Testis (tissue), 3 donors: ENCODE results near the gene TMEM144. TPM values are rescaled to one million over a fixed set of nuclear protein-coding genes. Genes with fewer than 3 reads are reported as not detected.

Source experiments
- DNase-seq: peaks from one replicate; pipeline ENCODE4 v3.0.0-alpha.2; 2019
- H3K27ac ChIP-seq, 2 donors: fragments of 200-600 bp; sonication (generic); one replicate each; pipeline ENCODE4 v1.5.1; 2019
- H3K27me3 ChIP-seq: fragments of 200-600 bp; sonication (generic); one replicate; pipeline ENCODE4 v1.5.1; 2019
- H3K36me3 ChIP-seq: fragments of 200-600 bp; sonication (generic); one replicate; pipeline ENCODE4 v1.5.1; 2017; ENCODE audit warnings: low read depth; ENCODE audit errors: missing control alignments
- H3K4me1 ChIP-seq: fragments of 200-600 bp; sonication (generic); one replicate; pipeline ENCODE4 v1.5.1; 2019
- H3K4me3 ChIP-seq, 2 donors: fragments of 200-600 bp; sonication (generic); one replicate each; pipeline ENCODE4 v1.5.1; 2017 to 2019
- H3K9me3 ChIP-seq: fragments of 200-600 bp; sonication (generic); one replicate; pipeline ENCODE4 v1.5.1; 2017
- CTCF ChIP-seq, 3 experiments: fragments of 450-650 bp in 2 of 3; fragments of 200-600 bp in 1 of 3; sonication (generic) in 1 of 3; IDR thresholded peaks; one replicate each; pipeline ENCODE4 v1.5.1; 2016 to 2019; ENCODE audit warnings: antibody characterized with exemption in 3 of 3, mild to moderate bottlenecking in 2 of 3, moderate library complexity in 1 of 3
- POLR2A ChIP-seq: fragments of 450-650 bp; IDR thresholded peaks from one replicate; pipeline ENCODE4 v1.6.1; 2017; ENCODE audit warnings: antibody characterized with exemption, mild to moderate bottlenecking, moderate library complexity
- WGBS, 2 donors: methylation state at CpG; one replicate each; pipeline ENCODE4 v1.1.5; 2018; 5-methylcytosine and 5-hydroxymethylcytosine counted together
- intact Hi-C: fragments of 100-400 bp; cut with DNase I; formaldehyde crosslinking; loops from one replicate; pipeline ENCODE4 v1.15.1; 2023; ENCODE audit warnings: low total_unique reads
- polyA plus RNA-seq: library from polyadenylated mRNA; stranded (reverse); fragments of 350-450 nt; fragmentation: Illumina TruSeq; extraction: RNeasy Lipid Tissue Mini Kit (QIAGEN cat#74804); gene quantifications from one replicate; pipeline ENCODE4 v1.2.3, GENCODE V29; 2014; ENCODE audit warnings: low read depth, low replicate concordance; ENCODE audit not compliant: insufficient read depth
- total RNA-seq, 2 donors: library from RNA; depleted of rRNA; stranded (reverse); fragments of >200 nt; gene quantifications; one replicate each; pipeline ENCODE4 v1.2.3, GENCODE V29; 2016

Gene TMEM144
- total and polyA plus RNA-seq, 3 donors from 2014 or later: 24.2 to 45.4 (median 44.6) TPM

- H3K4me1 ChIP-seq: no peaks in the 10 kb centered on the region
- no peaks in the 10 kb centered on the region for H3K9me3 ChIP-seq
- H3K36me3 ChIP-seq: no peaks in the 10 kb centered on the region
- intact Hi-C loops: no loop called here
- no peaks in the 10 kb centered on the region for H3K27me3 ChIP-seq
- no peak for DNase-seq
- TF ChIP-seq POLR2A (no peak), CTCF (IDR thresholded peaks at IDR 0.05) (no peak)
- H3K4me3 ChIP-seq: no peak overlapping the region
- no peak overlapping the region for H3K27ac ChIP-seq
- WGBS, 2 donors: 88 to 90% methylated on average over 2 of the region's 2 CpGs
Measured at GRCh38 chr4:158203436-158203835, 6.8 kb upstream of the TMEM144 start.

- Histone ChIP-seq H3K4me1 (no peaks in the 10 kb centered on the region), H3K27me3 (no peaks in the 10 kb centered on the region), H3K27ac (no peak overlapping the region), H3K9me3 (no peaks in the 10 kb centered on the region), H3K4me3 (no peak overlapping the region), H3K36me3 (no peaks in the 10 kb centered on the region)
- 93 to 96% methylated on average over 3 of the region's 3 CpGs for WGBS, 2 donors
- intact Hi-C loops: no loop called here
- no peak for TF ChIP-seq POLR2A
- no peak for TF ChIP-seq CTCF (IDR thresholded peaks at IDR 0.05)
- DNase-seq: no peak
Measured at GRCh38 chr4:158203929-158204328, 6.4 kb upstream of the TMEM144 start.

- Histone ChIP-seq H3K27ac (peak overlapping the region in 1 of 2 donors; percentile 97), H3K36me3 (no peaks in the 10 kb centered on the region), H3K27me3 (no peaks in the 10 kb centered on the region), H3K9me3 (no peaks in the 10 kb centered on the region), H3K4me3 (no peak overlapping the region), H3K4me1 (peaks cover 7% of the 10 kb centered on the region)
- TF ChIP-seq CTCF (IDR thresholded peaks at IDR 0.05) (no peak), POLR2A (no peak)
- no peak for DNase-seq
- intact Hi-C loops: no loop called here
- WGBS, 2 donors: 82 to 84% methylated on average over 5 of the region's 5 CpGs
Measured at GRCh38 chr4:158208963-158209640, 1.2 kb upstream of the TMEM144 start.

GRCh38 chr4:158211222-158211621, 936 bp downstream of the TMEM144 start:
- peaks cover 7% of the 10 kb centered on the region for H3K4me1 ChIP-seq
- WGBS, 2 donors: 21 to 22% methylated on average over 3 of the region's 3 CpGs
- H3K36me3 ChIP-seq: no peaks in the 10 kb centered on the region
- peak overlapping the region in 1 of 2 donors; percentile 44 for H3K4me3 ChIP-seq
- no peak for DNase-seq
- no peaks in the 10 kb centered on the region for H3K9me3 ChIP-seq
- H3K27me3 ChIP-seq: no peaks in the 10 kb centered on the region
- TF ChIP-seq POLR2A: no peak
- no peak for TF ChIP-seq CTCF (IDR thresholded peaks at IDR 0.05)
- intact Hi-C loops: no loop called here
- no peak overlapping the region for H3K27ac ChIP-seq

GRCh38 chr4:158213466-158213865, 3.2 kb downstream of the TMEM144 start:
- 92 to 96% methylated on average over 2 of the region's 2 CpGs for WGBS, 2 donors
- Histone ChIP-seq H3K27ac (no peak overlapping the region), H3K4me3 (no peak overlapping the region), H3K4me1 (peaks cover 7% of the 10 kb centered on the region), H3K27me3 (no peaks in the 10 kb centered on the region), H3K36me3 (no peaks in the 10 kb centered on the region), H3K9me3 (no peaks in the 10 kb centered on the region)
- intact Hi-C loops: no loop called here
- no peak for TF ChIP-seq POLR2A
- TF ChIP-seq CTCF (IDR thresholded peaks at IDR 0.05): no peak
- DNase-seq: no peak
